Endothelial cell of umbilical vein (primary cell): Measurements from ENCODE around the gene TMEM41A. TPM values are rescaled to one million over a fixed set of nuclear protein-coding genes. Genes with fewer than 3 reads are reported as not detected.
A peak's percentile ranks its signal among the peaks of the same experiment; 100 is the strongest.

Source experiments
- BruUV-seq: library from RNA; stranded (reverse); fragments of 400-500 nt; replicated peaks from 2 replicates; lab custom pipeline; 2021; lab: Mats Ljungman, UMichigan
- CTCF ChIA-PET: fragments of 300-600, 350-600 bp; sonication (Branson Sonifier 250); formaldehyde crosslinking; loops from one replicate; lab custom pipeline; 2021; ENCODE audit warnings: antibody characterized with exemption, inconsistent platforms; lab: Charles Lee
- POLR2A ChIA-PET: fragments of 300-600, 350-600 bp; sonication (Branson Sonifier 250); formaldehyde crosslinking; loops from one replicate; lab custom pipeline; 2021; ENCODE audit warnings: antibody characterized with exemption, inconsistent platforms; lab: Charles Lee
- DNase-seq: peaks from one replicate; pipeline ENCODE4 v3.0.0-alpha.2; 2011; ENCODE audit warnings: low read depth, low spot score
- FAIRE-seq: peaks from 2 replicates; lab custom pipeline; 2011; peaks lifted over from hg19 to GRCh38; lab: Jason Lieb, UNC
- H2AFZ ChIP-seq: 2 replicates; pipeline ENCODE4 v1.6.0; 2012; ENCODE audit warnings: low read depth, low read length, control low read depth, inconsistent platforms
- H3K27ac ChIP-seq: 2 replicates; pipeline ENCODE4 v1.5.1; 2011; ENCODE audit warnings: low read depth, mild to moderate bottlenecking, control low read depth, low read length, moderate library complexity; ENCODE audit not compliant: insufficient read depth
- H3K27me3 ChIP-seq, 2 experiments: 2 replicates each; pipeline versions ENCODE4 v1.6.0 to v1.6.1; 2011; ENCODE audit warnings: low read length in 2 of 2, mixed read lengths in 1 of 2; ENCODE audit not compliant: control insufficient read depth in 2 of 2, insufficient read depth in 2 of 2
- H3K36me3 ChIP-seq, 2 experiments: 2 replicates in 1 of 2; 3 replicates in 1 of 2; pipeline ENCODE4 v1.5.1; 2011; ENCODE audit warnings: low read length in 2 of 2, mild to moderate bottlenecking in 1 of 2, moderate library complexity in 1 of 2; ENCODE audit not compliant: control insufficient read depth in 2 of 2, insufficient read depth in 2 of 2; ENCODE audit errors: extremely low read depth in 1 of 2
- H3K4me1 ChIP-seq: 3 replicates; pipeline ENCODE4 v1.5.1; 2011; ENCODE audit warnings: mild to moderate bottlenecking, low read length; ENCODE audit not compliant: control insufficient read depth, insufficient read depth; ENCODE audit errors: extremely low read depth
- H3K4me2 ChIP-seq: 2 replicates; pipeline ENCODE4 v1.6.1; 2011; ENCODE audit warnings: low read length, control low read depth, mixed read lengths; ENCODE audit not compliant: insufficient read depth
- H3K4me3 ChIP-seq, 3 experiments: fragments of 200-600 bp in 1 of 3; sonication (generic), shearing (Covaris generic) in 1 of 3; replicated peaks in 1 of 3; 2 replicates each; pipeline ENCODE4 v1.5.1; 2011 to 2016; ENCODE audit warnings: control low read depth in 3 of 3, low read length in 3 of 3, mild to moderate bottlenecking in 2 of 3, inconsistent platforms in 1 of 3, low read depth in 1 of 3, moderate library complexity in 1 of 3; ENCODE audit not compliant: insufficient read depth in 1 of 3
- H3K79me2 ChIP-seq: 2 replicates; pipeline ENCODE4 v1.6.0; 2012; ENCODE audit warnings: low read length, inconsistent platforms; ENCODE audit not compliant: control insufficient read depth, insufficient read depth
- H3K9ac ChIP-seq: replicated peaks from 2 replicates; pipeline ENCODE3; 2011; ENCODE audit warnings: low read length, control low read depth; ENCODE audit not compliant: insufficient read depth; ENCODE audit errors: extremely low read depth
- H3K9me1 ChIP-seq: replicated peaks from 3 replicates; pipeline ENCODE4 v1.6.0; 2011; ENCODE audit warnings: mild to moderate bottlenecking, low read length; ENCODE audit not compliant: control insufficient read depth, insufficient read depth; ENCODE audit errors: extremely low read depth
- H3K9me3 ChIP-seq: replicated peaks from 2 replicates; pipeline ENCODE4 v1.5.1; 2012; ENCODE audit warnings: low read length, inconsistent platforms; ENCODE audit not compliant: control insufficient read depth, insufficient read depth
- H4K20me1 ChIP-seq: replicated peaks from 2 replicates; pipeline ENCODE3; 2011; ENCODE audit warnings: mild to moderate bottlenecking, low read length; ENCODE audit not compliant: control insufficient read depth, insufficient read depth; ENCODE audit errors: extremely low read depth
- FOS ChIP-seq: IDR thresholded peaks from 2 replicates; pipeline ENCODE4 v1.6.1; 2011; ENCODE audit warnings: mild to moderate bottlenecking, low read length, moderate library complexity, borderline replicate concordance; ENCODE audit not compliant: insufficient read depth
- GATA2 ChIP-seq: IDR thresholded peaks from 2 replicates; pipeline ENCODE4 v1.7.0; 2011; ENCODE audit warnings: low read depth, mild to moderate bottlenecking, moderate library complexity, mixed read lengths, low read length; ENCODE audit not compliant: insufficient read length, insufficient read depth
- JUN ChIP-seq: IDR thresholded peaks from 2 replicates; pipeline ENCODE4 v1.6.1; 2011; ENCODE audit warnings: borderline replicate concordance, low read depth; ENCODE audit not compliant: insufficient read length, insufficient read depth
- MYC ChIP-seq: IDR thresholded peaks from one replicate; pipeline ENCODE4 v1.6.1; 2011; ENCODE audit warnings: mild to moderate bottlenecking, low read depth, low read length
- POLR2A ChIP-seq: IDR thresholded peaks from 2 replicates; pipeline ENCODE4 v1.6.1; 2012; ENCODE audit warnings: low read depth, mild to moderate bottlenecking, control low read depth, low read length
- POLR2AphosphoS5 ChIP-seq: IDR thresholded peaks from 2 replicates; pipeline ENCODE4 v1.6.1; 2012; ENCODE audit warnings: low read depth, mild to moderate bottlenecking, control low read depth, low read length, moderate library complexity; ENCODE audit not compliant: insufficient read depth
- dilution Hi-C: fragments of 300-500 bp; cut with MboI; formaldehyde crosslinking; loops from one replicate; pipeline ENCODE4 v1.15.0; 2019; ENCODE audit warnings: low sequenced_read_pairs; ENCODE audit not compliant: extremely low pct_ligation_motif_present
- intact Hi-C: fragments of 100-400 bp; cut with micrococcal nuclease; formaldehyde crosslinking; loops from one replicate; pipeline ENCODE4 v1.10.0; 2022
- polyA plus RNA-seq, 4 experiments: library from polyadenylated mRNA; depleted of rRNA in 3 of 4; stranded (reverse) in 3 of 4; unstranded in 1 of 4; fragments of >200 nt; gene quantifications; 2 replicates each; pipeline versions ENCODE4 v1.2.1 to v1.2.3, GENCODE V29; 2011 to 2012; ENCODE audit warnings: missing spikeins in 1 of 4
- total RNA-seq: library from RNA; stranded (reverse); gene quantifications from 2 replicates; pipeline ENCODE4 v1.2.3, GENCODE V29; 2021
- TF ChIP-seq, protein P1 (sequence below): IDR thresholded peaks from 2 replicates; pipeline ENCODE4 v1.6.1; 2011; ENCODE audit not compliant: insufficient read depth, insufficient read length

The TMEM41A gene
- total and polyA plus RNA-seq, 2 donors (not counting 3 experiments of a cell fraction or from before 2014, with no cell fraction given) = 15.9 to 16.0 TPM

DNA sequence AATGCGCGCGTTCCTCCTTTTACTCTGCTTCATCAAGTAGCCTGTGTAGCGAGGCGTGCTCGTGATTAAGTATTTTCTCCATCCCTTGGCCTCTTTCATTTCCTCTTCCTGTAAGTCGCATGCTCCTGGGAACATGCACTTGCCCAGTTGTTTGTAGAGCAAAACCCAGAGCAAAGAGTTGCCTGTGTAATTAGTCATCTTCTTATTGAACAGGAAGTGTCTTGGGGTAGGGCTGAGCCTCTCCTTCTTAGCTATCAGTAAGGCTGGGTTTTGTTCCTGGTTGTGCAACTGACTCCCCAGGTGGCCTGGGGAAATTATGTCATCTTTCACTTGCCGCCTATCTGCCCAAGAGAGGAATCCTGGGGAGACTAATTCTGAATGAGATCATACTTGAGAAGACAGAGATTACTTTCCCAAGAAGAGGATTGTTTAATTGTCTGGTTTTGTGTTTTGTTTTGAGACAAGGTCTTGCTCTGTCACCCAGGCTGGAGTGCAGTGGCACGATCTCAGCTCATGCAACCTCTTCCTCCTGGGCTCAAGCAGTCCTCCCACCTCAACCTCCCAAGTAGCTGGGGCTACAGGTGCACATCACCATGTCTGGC lies 38.6 kb upstream of the TMEM41A start:
- ChIA-PET CTCF (no interaction called here), POLR2A (no interaction called here)
- H3K79me2 ChIP-seq = no peaks in the 10 kb centered on the region
- H3K9me3 ChIP-seq = no peaks in the 10 kb centered on the region
- no peak overlapping the region for H3K4me2 ChIP-seq
- no peaks in the 10 kb centered on the region for H3K9me1 ChIP-seq
- DNase-seq = peak; percentile 64
- no peak overlapping the region for H3K9ac ChIP-seq
- dilution Hi-C loops = no loop called here
- no peak overlapping the region for H3K4me3 ChIP-seq
- TF ChIP-seq FOS (peak; percentile 72), JUN (no peak)
- no peaks in the 10 kb centered on the region for H3K27me3 ChIP-seq
- BruUV-seq = no TSS peak
- peak overlapping the region; percentile 66 for H2AFZ ChIP-seq
- H3K36me3 ChIP-seq = no peaks in the 10 kb centered on the region
- peak; percentile 85 for FAIRE-seq
- intact Hi-C loops = no loop called here
- peaks cover 4% of the 10 kb centered on the region for H3K4me1 ChIP-seq
- no peaks in the 10 kb centered on the region for H4K20me1 ChIP-seq
- H3K27ac ChIP-seq = no peak overlapping the region

DNA sequence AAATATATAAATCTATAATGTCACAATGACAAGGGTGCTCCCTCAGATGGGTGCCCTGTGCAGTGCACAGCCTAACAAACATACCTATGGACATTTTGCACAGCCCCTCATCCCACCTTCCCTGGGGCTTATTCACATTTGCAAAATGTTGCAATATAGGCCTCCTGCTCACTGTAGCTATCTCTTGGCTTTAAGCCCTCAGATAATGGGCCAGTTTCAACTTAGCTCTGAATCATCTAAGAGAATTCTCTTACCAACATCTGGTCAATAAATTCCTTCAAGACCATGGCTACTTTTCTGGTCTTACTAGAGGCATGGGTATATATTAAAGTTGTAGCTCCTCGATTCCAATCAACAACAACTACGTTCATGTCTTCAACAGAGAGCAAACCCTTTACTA lies 35.7 kb upstream of the TMEM41A start:
- POLR2A ChIA-PET = no interaction called here
- TF ChIP-seq POLR2AphosphoS5 (no peak), FOS (no peak), MYC (no peak), GATA2 (no peak), POLR2A (no peak)
- TF ChIP-seq, protein P1, sequence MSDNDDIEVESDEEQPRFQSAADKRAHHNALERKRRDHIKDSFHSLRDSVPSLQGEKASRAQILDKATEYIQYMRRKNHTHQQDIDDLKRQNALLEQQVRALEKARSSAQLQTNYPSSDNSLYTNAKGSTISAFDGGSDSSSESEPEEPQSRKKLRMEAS = no peak
- DNase-seq (no peak), FAIRE-seq (no peak)
- Histone ChIP-seq H3K27me3 (no peaks in the 10 kb centered on the region), H3K4me2 (no peak overlapping the region), H2AFZ (no peak overlapping the region), H4K20me1 (no peaks in the 10 kb centered on the region), H3K4me1 (peaks cover 4% of the 10 kb centered on the region), H3K9me3 (no peaks in the 10 kb centered on the region), H3K4me3 (no peak overlapping the region), H3K36me3 (no peaks in the 10 kb centered on the region), H3K27ac (no peak overlapping the region), H3K9me1 (no peaks in the 10 kb centered on the region), H3K79me2 (no peaks in the 10 kb centered on the region), H3K9ac (no peak overlapping the region)
- no TSS peak for BruUV-seq
- CTCF ChIA-PET = interaction anchor here (0.8 to 1.0 kb wide), 2 partner anchors 12 to 25 kb away, joined by 3 to 6 read pairs; no protein-coding TSS in a partner anchor
- dilution Hi-C loops = no loop called here
- intact Hi-C loops = no loop called here
